Liver (tissue), 9 donors: ENCODE data around the gene DIPK1B. TPM values are rescaled to one million over a fixed set of nuclear protein-coding genes. Genes with fewer than 3 reads are reported as not detected.

Experiments
- DNase-seq: peaks from one replicate; pipeline ENCODE4 v3.0.0-alpha.2; 2017; ENCODE audit warnings: low spot score
- H3K27ac ChIP-seq, 2 donors: one replicate each; pipeline ENCODE4 v1.7.0; 2013; ENCODE audit warnings: inconsistent platforms in 2 of 2, low read length in 2 of 2, control low read depth in 1 of 2, low read depth in 1 of 2, mild to moderate bottlenecking in 1 of 2
- H3K27me3 ChIP-seq, 4 donors: one replicate each; pipeline versions ENCODE4 v1.6.1 to v1.7.0; 2013; ENCODE audit warnings: low read length in 3 of 4, inconsistent platforms in 1 of 4, mild to moderate bottlenecking in 1 of 4, moderate library complexity in 1 of 4; ENCODE audit not compliant: control insufficient read depth in 4 of 4, insufficient read depth in 4 of 4
- H3K36me3 ChIP-seq, 4 donors: one replicate each; pipeline versions ENCODE4 v1.6.1 to v1.7.0; 2013; ENCODE audit warnings: low read length in 3 of 4, mild to moderate bottlenecking in 3 of 4, low read depth in 1 of 4, moderate library complexity in 1 of 4; ENCODE audit not compliant: control insufficient read depth in 4 of 4, insufficient read depth in 3 of 4
- H3K4me1 ChIP-seq, 4 donors: one replicate each; pipeline versions ENCODE4 v1.6.1 to v1.7.0; 2013; ENCODE audit warnings: low read length in 3 of 4, mild to moderate bottlenecking in 3 of 4, moderate library complexity in 1 of 4; ENCODE audit not compliant: control insufficient read depth in 4 of 4, insufficient read depth in 4 of 4
- H3K4me3 ChIP-seq, 3 donors: one replicate each; pipeline versions ENCODE4 v1.6.1 to v1.7.0; 2013; ENCODE audit warnings: low read length in 3 of 3, control low read depth in 1 of 3, low read depth in 1 of 3, mild to moderate bottlenecking in 1 of 3
- H3K9ac ChIP-seq, 2 donors: one replicate each; pipeline ENCODE4 v1.7.0; 2013; ENCODE audit warnings: low read length in 2 of 2, mild to moderate bottlenecking in 2 of 2, moderate library complexity in 2 of 2, control low read depth in 1 of 2, low read depth in 1 of 2
- H3K9me3 ChIP-seq, 4 donors: one replicate each; pipeline versions ENCODE4 v1.6.1 to v1.7.0; 2013; ENCODE audit warnings: low read length in 3 of 4; ENCODE audit not compliant: control insufficient read depth in 4 of 4
- ATF3 ChIP-seq: IDR thresholded peaks from 2 replicates; pipeline ENCODE4 v1.6.1; 2016; ENCODE audit warnings: antibody characterized with exemption
- CTCF ChIP-seq: fragments of 150-350 bp; IDR thresholded peaks from 2 replicates; pipeline ENCODE4 v1.5.1; 2017; ENCODE audit warnings: improper control_type of control experiment, low read depth, low read length; ENCODE audit not compliant: missing input control
- FOXA2 ChIP-seq: IDR thresholded peaks from 2 replicates; pipeline ENCODE4 v1.6.1; 2016; ENCODE audit warnings: antibody characterized with exemption
- GABPA ChIP-seq, 2 donors: IDR thresholded peaks in 1 of 2; conservative IDR thresholded peaks in 1 of 2; 2 replicates each; pipeline ENCODE4 v1.6.1; 2016; ENCODE audit warnings: antibody characterized with exemption in 2 of 2, mild to moderate bottlenecking in 1 of 2, moderate library complexity in 1 of 2
- HNF4A ChIP-seq, 2 donors: conservative IDR thresholded peaks; 2 replicates each; pipeline ENCODE4 v1.6.1; 2016; ENCODE audit warnings: antibody characterized with exemption in 2 of 2, mild to moderate bottlenecking in 2 of 2
- HNF4G ChIP-seq: IDR thresholded peaks from 2 replicates; pipeline ENCODE4 v1.6.1; 2016; ENCODE audit warnings: antibody characterized with exemption
- NR2F2 ChIP-seq: IDR thresholded peaks from 2 replicates; pipeline ENCODE4 v1.6.1; 2016; ENCODE audit warnings: antibody characterized with exemption
- REST ChIP-seq: IDR thresholded peaks from 2 replicates; pipeline ENCODE4 v1.6.1; 2016; ENCODE audit warnings: antibody characterized with exemption, mild to moderate bottlenecking
- SP1 ChIP-seq: IDR thresholded peaks from 2 replicates; pipeline ENCODE4 v1.6.1; 2018; ENCODE audit warnings: antibody characterized with exemption, mild to moderate bottlenecking
- TAF1 ChIP-seq: conservative IDR thresholded peaks from 2 replicates; pipeline ENCODE4 v1.6.1; 2016; ENCODE audit warnings: antibody characterized with exemption, mild to moderate bottlenecking
- YY1 ChIP-seq: IDR thresholded peaks from 2 replicates; pipeline ENCODE4 v1.6.1; 2016; ENCODE audit warnings: antibody characterized with exemption, mild to moderate bottlenecking
- ZBTB33 ChIP-seq: IDR thresholded peaks from 2 replicates; pipeline ENCODE4 v1.6.1; 2016; ENCODE audit warnings: antibody characterized with exemption
- WGBS: extraction: QIAGEN DNeasy Blood & Tissue Kit; methylation state at CpG from one replicate; pipeline ENCODE4 v1.1.7; 2013; 5-methylcytosine and 5-hydroxymethylcytosine counted together
- polyA plus RNA-seq, 2 donors: library from polyadenylated mRNA; stranded (reverse) in 1 of 2; unstranded in 1 of 2; fragments of 200-250 nt in 1 of 2; fragments of >200 nt in 1 of 2; fragmentation: Nextera tagmentation in 1 of 2; extraction: Ambion mirVana in 1 of 2; gene quantifications; one replicate each; pipeline versions ENCODE4 v1.2.1 to v1.2.3, GENCODE V29; 2013 to 2015
- total RNA-seq, 2 donors: library from RNA; depleted of rRNA; stranded (reverse); fragments of >200 nt; gene quantifications; one replicate each; pipeline ENCODE4 v1.2.3, GENCODE V29; 2014
- donor health status: healthy.
- donor health status: healthy.
- donor health status: healthy.
- donor health status: healthy.
- donor health status: healthy.

DIPK1B gene
- total and polyA plus RNA-seq, 4 donors: 2.3 to 19.7 (median 5.2) TPM

GRCh38 chr9:136694872-136695247 is 17.5 kb upstream of the DIPK1B start:
- 69% methylated on average over 11 of the region's 11 CpGs for WGBS

More at GRCh38 chr9:136694872-136695247, 17.5 kb upstream of the DIPK1B start:
- Histone ChIP-seq H3K9me3 (no peaks in the 10 kb centered on the region), H3K4me1 (peaks cover 33 to 75% (median 68%) of the 10 kb centered on the region in 4 donors), H3K4me3 (no peak overlapping the region), H3K9ac (no peak overlapping the region), H3K36me3 (no peaks in the 10 kb centered on the region), H3K27me3 (no peaks in the 10 kb centered on the region), H3K27ac (peak overlapping the region; percentile 61 to 77)
- no peak for DNase-seq
- TF ChIP-seq SP1 (no peak), TAF1 (no peak), NR2F2 (no peak), HNF4A (conservative IDR thresholded peaks at IDR 0.05) (no peak), YY1 (no peak), ATF3 (no peak), HNF4G (no peak), FOXA2 (no peak), ZBTB33 (no peak), CTCF (no peak), REST (no peak), GABPA (IDR thresholded peaks at IDR 0.05 in 1 of 2, conservative IDR thresholded peaks at IDR 0.05 in 1 of 2) (no peak)
